HepG2 (cell line): ENCODE results near the gene ECE2. TPM values are rescaled to one million over a fixed set of nuclear protein-coding genes. Genes with fewer than 3 reads are reported as not detected.

Experiments
- CBX2 ChIP-seq, 2 experiments: fragments of 200-600 bp in 1 of 2; sonication (generic); formaldehyde crosslinking in 1 of 2; IDR thresholded peaks; 2 replicates each; pipeline versions ENCODE4 v1.7.0 to v1.8.1; 2018 to 2022; ENCODE audit warnings: low read depth in 2 of 2, low read length in 1 of 2, mild to moderate bottlenecking in 1 of 2, missing genetic modification reagents in 1 of 2
- EEA1 ChIP-seq: sonication (generic); formaldehyde crosslinking; IDR thresholded peaks from 2 replicates; pipeline ENCODE4 v1.5.1; 2020; ENCODE audit warnings: mild to moderate bottlenecking, missing genetic modification reagents, borderline replicate concordance
- EED ChIP-seq: sonication (generic); formaldehyde crosslinking; IDR thresholded peaks from 2 replicates; pipeline ENCODE4 v1.5.0; 2020; ENCODE audit warnings: mild to moderate bottlenecking, missing genetic modification reagents
- MTF2 ChIP-seq: sonication (generic); formaldehyde crosslinking; IDR thresholded peaks from 2 replicates; pipeline ENCODE4 v1.5.0; 2020; ENCODE audit warnings: missing genetic modification reagents, borderline replicate concordance
- NFE2L2 ChIP-seq: fragments of 150-350 bp; IDR thresholded peaks from 2 replicates; pipeline ENCODE4 v1.6.1; 2014; ENCODE audit warnings: low read length
- NFKB2 ChIP-seq: sonication (generic); formaldehyde crosslinking; IDR thresholded peaks from 2 replicates; pipeline ENCODE4 v1.4.0; 2020; ENCODE audit warnings: missing genetic modification reagents, borderline replicate concordance
- SALL2 ChIP-seq: sonication (generic); formaldehyde crosslinking; IDR thresholded peaks from 2 replicates; pipeline ENCODE4 v1.8.1; 2023; ENCODE audit warnings: mild to moderate bottlenecking, missing genetic modification reagents, inconsistent platforms
- TCF12 ChIP-seq, 2 experiments: fragments of 450-650 bp in 1 of 2; sonication (generic) in 1 of 2; formaldehyde crosslinking in 1 of 2; IDR thresholded peaks; 2 replicates each; pipeline versions ENCODE4 v1.6.1 to v1.8.0; 2017 to 2022; ENCODE audit warnings: antibody characterized with exemption in 1 of 2, mild to moderate bottlenecking in 1 of 2, missing genetic modification reagents in 1 of 2, moderate library complexity in 1 of 2
- THYN1 ChIP-seq: sonication (generic); formaldehyde crosslinking; IDR thresholded peaks from 2 replicates; pipeline ENCODE4 v1.8.1; 2023; ENCODE audit warnings: low read depth, mild to moderate bottlenecking, moderate library complexity, missing genetic modification reagents, borderline replicate concordance
- U2AF1 ChIP-seq: fragments of 200-400 bp; formaldehyde crosslinking; optimal IDR thresholded peaks from 2 replicates; pipeline ENCODE3; 2017; ENCODE audit warnings: mild to moderate bottlenecking, low read depth, low read length
- ZFP62 ChIP-seq: sonication (generic); formaldehyde crosslinking; IDR thresholded peaks from 2 replicates; pipeline ENCODE4 v1.4.0; 2020; ENCODE audit warnings: missing genetic modification reagents
- ZNF138 ChIP-seq: sonication (generic); formaldehyde crosslinking; IDR thresholded peaks from 2 replicates; pipeline ENCODE4 v1.5.0; 2020; ENCODE audit warnings: mild to moderate bottlenecking, low read depth, missing genetic modification reagents
- ZNF224 ChIP-seq: sonication (generic); formaldehyde crosslinking; IDR thresholded peaks from 2 replicates; pipeline ENCODE4 v1.5.0; 2020; ENCODE audit warnings: mild to moderate bottlenecking, missing genetic modification reagents
- ZNF256 ChIP-seq: sonication (generic); formaldehyde crosslinking; conservative IDR thresholded peaks from 2 replicates; pipeline ENCODE4 v1.4.0; 2020; ENCODE audit warnings: missing genetic modification reagents
- ZNF333 ChIP-seq: sonication (generic); formaldehyde crosslinking; IDR thresholded peaks from 2 replicates; pipeline ENCODE4 v1.4.0; 2020; ENCODE audit warnings: mild to moderate bottlenecking, missing genetic modification reagents, borderline replicate concordance
- ZNF414 ChIP-seq: sonication (generic); formaldehyde crosslinking; IDR thresholded peaks from 2 replicates; pipeline ENCODE4 v1.5.0; 2020; ENCODE audit warnings: missing genetic modification reagents
- ZNF597 ChIP-seq: sonication (generic); formaldehyde crosslinking; IDR thresholded peaks from 2 replicates; pipeline ENCODE4 v1.5.0; 2020; ENCODE audit warnings: missing genetic modification reagents
- ZNF607 ChIP-seq: sonication (generic); formaldehyde crosslinking; IDR thresholded peaks from 2 replicates; pipeline ENCODE4 v1.5.1; 2020; ENCODE audit warnings: missing genetic modification reagents, mild to moderate bottlenecking, borderline replicate concordance
- polyA plus RNA-seq, 8 experiments: library from polyadenylated mRNA; depleted of rRNA in 3 of 8; stranded (reverse) in 7 of 8; unstranded in 1 of 8; fragments of >200 nt; fragmentation: Illumina TruSeq in 4 of 8; extraction: Trizol in 4 of 8; gene quantifications; 2 replicates each; pipeline versions ENCODE4 v1.2.1 to v1.2.3, GENCODE V29; 2011 to 2016; ENCODE audit warnings: low read depth in 4 of 8, missing spikeins in 1 of 8, mixed read lengths in 1 of 8; ENCODE audit not compliant: insufficient read depth in 1 of 8
- total RNA-seq, 5 experiments: library from RNA; depleted of rRNA; stranded (reverse); fragments of >200 nt; fragmentation: Illumina TruSeq; extraction: Trizol; gene quantifications; 2 replicates each; pipeline ENCODE4 v1.2.3, GENCODE V29; 2016; ENCODE audit warnings: low read depth in 1 of 5
- TF ChIP-seq, protein P1 (sequence below): sonication (generic); formaldehyde crosslinking; IDR thresholded peaks from 2 replicates; pipeline ENCODE4 v1.9.0; 2021; ENCODE audit warnings: missing genetic modification reagents, borderline replicate concordance
- TF ChIP-seq, protein P2 (sequence below): sonication (generic); formaldehyde crosslinking; IDR thresholded peaks from 2 replicates; pipeline ENCODE4 v1.5.0; 2020; ENCODE audit warnings: mild to moderate bottlenecking, missing genetic modification reagents, moderate library complexity
- TF ChIP-seq, protein P3 (sequence below): sonication (generic); formaldehyde crosslinking; IDR thresholded peaks from 2 replicates; pipeline ENCODE4 v1.4.0; 2020; ENCODE audit warnings: missing genetic modification reagents, borderline replicate concordance

The ECE2 gene
- total and polyA plus RNA-seq, 2 of the 13 experiments (the other 11 are each of a cell fraction or from before 2014, with no cell fraction given) = not detected

- TF ChIP-seq, protein P1, sequence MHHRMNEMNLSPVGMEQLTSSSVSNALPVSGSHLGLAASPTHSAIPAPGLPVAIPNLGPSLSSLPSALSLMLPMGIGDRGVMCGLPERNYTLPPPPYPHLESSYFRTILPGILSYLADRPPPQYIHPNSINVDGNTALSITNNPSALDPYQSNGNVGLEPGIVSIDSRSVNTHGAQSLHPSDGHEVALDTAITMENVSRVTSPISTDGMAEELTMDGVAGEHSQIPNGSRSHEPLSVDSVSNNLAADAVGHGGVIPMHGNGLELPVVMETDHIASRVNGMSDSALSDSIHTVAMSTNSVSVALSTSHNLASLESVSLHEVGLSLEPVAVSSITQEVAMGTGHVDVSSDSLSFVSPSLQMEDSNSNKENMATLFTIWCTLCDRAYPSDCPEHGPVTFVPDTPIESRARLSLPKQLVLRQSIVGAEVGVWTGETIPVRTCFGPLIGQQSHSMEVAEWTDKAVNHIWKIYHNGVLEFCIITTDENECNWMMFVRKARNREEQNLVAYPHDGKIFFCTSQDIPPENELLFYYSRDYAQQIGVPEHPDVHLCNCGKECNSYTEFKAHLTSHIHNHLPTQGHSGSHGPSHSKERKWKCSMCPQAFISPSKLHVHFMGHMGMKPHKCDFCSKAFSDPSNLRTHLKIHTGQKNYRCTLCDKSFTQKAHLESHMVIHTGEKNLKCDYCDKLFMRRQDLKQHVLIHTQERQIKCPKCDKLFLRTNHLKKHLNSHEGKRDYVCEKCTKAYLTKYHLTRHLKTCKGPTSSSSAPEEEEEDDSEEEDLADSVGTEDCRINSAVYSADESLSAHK = no peak
- TF ChIP-seq ZNF333 (CRISPR knock-in tag) (no peak), ZNF256 (peak; percentile 88), ZNF224 (CRISPR knock-in tag) (no peak), TCF12 (IDR thresholded peaks at IDR 0.05) (no peak), TCF12 (CRISPR knock-in tag; IDR thresholded peaks at IDR 0.05) (no peak), NFE2L2 (peak; percentile 14; the same call in 1 of the 2 replicates), ZNF607 (CRISPR knock-in tag) (no peak; the same call in 1 of the 2 replicates), MTF2 (CRISPR knock-in tag) (no peak), CBX2 (IDR thresholded peaks at IDR 0.05; ENCODE audit: low read depth, low read length) (no peak), CBX2 (CRISPR knock-in tag; IDR thresholded peaks at IDR 0.05; ENCODE audit: low read depth) (no peak), SALL2 (CRISPR knock-in tag) (no peak), ZNF138 (CRISPR knock-in tag) (no peak), U2AF1 (no peak), ZNF414 (CRISPR knock-in tag) (0 out of 2 replicates have a peak, but pooled peaks have one; percentile 15), THYN1 (CRISPR knock-in tag) (no peak), ZFP62 (CRISPR knock-in tag) (no peak), EED (no peak), EEA1 (CRISPR knock-in tag) (peak; percentile 48; the same call in 1 of the 2 replicates), NFKB2 (CRISPR knock-in tag) (peak; percentile 85; the same call in 1 of the 2 replicates), ZNF597 (CRISPR knock-in tag) (no peak)
- TF ChIP-seq, protein P2, sequence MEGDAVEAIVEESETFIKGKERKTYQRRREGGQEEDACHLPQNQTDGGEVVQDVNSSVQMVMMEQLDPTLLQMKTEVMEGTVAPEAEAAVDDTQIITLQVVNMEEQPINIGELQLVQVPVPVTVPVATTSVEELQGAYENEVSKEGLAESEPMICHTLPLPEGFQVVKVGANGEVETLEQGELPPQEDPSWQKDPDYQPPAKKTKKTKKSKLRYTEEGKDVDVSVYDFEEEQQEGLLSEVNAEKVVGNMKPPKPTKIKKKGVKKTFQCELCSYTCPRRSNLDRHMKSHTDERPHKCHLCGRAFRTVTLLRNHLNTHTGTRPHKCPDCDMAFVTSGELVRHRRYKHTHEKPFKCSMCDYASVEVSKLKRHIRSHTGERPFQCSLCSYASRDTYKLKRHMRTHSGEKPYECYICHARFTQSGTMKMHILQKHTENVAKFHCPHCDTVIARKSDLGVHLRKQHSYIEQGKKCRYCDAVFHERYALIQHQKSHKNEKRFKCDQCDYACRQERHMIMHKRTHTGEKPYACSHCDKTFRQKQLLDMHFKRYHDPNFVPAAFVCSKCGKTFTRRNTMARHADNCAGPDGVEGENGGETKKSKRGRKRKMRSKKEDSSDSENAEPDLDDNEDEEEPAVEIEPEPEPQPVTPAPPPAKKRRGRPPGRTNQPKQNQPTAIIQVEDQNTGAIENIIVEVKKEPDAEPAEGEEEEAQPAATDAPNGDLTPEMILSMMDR (CRISPR knock-in tag) = peak; percentile 75
- TF ChIP-seq, protein P3, sequence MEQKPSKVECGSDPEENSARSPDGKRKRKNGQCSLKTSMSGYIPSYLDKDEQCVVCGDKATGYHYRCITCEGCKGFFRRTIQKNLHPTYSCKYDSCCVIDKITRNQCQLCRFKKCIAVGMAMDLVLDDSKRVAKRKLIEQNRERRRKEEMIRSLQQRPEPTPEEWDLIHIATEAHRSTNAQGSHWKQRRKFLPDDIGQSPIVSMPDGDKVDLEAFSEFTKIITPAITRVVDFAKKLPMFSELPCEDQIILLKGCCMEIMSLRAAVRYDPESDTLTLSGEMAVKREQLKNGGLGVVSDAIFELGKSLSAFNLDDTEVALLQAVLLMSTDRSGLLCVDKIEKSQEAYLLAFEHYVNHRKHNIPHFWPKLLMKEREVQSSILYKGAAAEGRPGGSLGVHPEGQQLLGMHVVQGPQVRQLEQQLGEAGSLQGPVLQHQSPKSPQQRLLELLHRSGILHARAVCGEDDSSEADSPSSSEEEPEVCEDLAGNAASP (CRISPR knock-in tag) = 0 out of 2 replicates have a peak, but pooled peaks have one; percentile 25
Measured at GRCh38 chr3:184249412-184250166, 26.2 kb upstream of the ECE2 start, which contains the start of gene EEF1AKMT4 (continued).
